GM19372 (cell line): ENCODE data around the gene PPP1R3F.
"Not testable (repeated sequence)": the region's sequence is repeated elsewhere in the genome, so short reads cannot be mapped to it uniquely, and the experiment has no call there.

ENCODE experiments used
- ATAC-seq: cut with Tn5 transposase; IDR thresholded peaks from one replicate; pipeline ENCODE4 v1.9.1; 2021; ENCODE audit warnings: mild to moderate bottlenecking, low read depth, moderate library complexity; ENCODE audit not compliant: unreplicated experiment

PPP1R3F gene

DNA sequence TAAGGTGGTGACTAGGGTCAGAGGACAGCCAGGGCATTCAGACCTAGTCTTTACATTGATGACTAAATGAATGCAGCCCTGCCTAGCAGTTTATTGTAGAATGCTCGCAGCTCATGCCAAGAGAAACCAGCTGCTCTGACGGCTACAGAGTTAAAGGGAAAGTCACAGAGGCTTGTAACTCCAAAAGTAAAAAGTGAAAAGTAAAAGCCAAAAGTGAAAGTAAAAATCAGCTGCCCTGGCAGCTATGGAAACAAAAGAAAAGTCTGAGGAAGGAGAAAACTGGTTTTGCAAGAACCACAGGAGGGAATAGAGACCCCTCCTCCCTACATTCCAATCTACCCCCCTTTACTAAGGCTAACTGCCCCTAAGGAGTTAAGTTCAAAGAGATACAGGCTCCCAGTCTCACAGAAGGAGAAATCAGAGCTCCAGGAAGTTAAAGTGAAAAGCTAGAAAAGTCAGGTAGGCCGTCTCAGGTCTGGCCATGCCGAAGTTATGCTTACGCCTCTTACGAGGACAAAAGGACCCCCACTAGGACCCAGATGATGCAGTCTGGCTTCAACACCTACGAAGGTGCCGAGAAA is 39.9 kb downstream of the PPP1R3F start:
- no peak for ATAC-seq

DNA sequence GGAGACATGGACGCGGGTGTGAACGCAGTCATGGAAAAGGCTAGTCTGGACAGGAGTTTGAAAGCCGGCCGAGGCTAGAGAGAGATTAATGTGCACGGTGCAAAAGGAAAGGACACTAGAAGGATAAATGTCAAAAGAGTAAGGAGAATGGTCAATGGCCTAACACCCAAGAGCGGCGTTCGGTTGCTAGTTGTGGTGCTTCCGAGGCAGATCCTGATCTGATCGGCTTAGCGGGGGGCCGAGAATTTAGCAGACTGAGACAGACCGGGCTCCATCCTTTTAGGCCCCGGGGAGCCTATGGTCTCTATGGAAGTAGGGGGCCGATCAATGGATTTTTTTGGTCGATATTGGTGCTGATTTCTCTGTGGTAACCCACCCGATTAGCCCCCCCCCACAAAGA is 40.8 kb downstream of the PPP1R3F start:
- no peak for ATAC-seq

GRCh38 chrX:49312176-49312575 is 42.6 kb downstream of the PPP1R3F start:
- ATAC-seq: no peak

- no peak for ATAC-seq
These were observed 46.5 kb downstream of the PPP1R3F start for GRCh38 chrX:49316085-49316484.

DNA sequence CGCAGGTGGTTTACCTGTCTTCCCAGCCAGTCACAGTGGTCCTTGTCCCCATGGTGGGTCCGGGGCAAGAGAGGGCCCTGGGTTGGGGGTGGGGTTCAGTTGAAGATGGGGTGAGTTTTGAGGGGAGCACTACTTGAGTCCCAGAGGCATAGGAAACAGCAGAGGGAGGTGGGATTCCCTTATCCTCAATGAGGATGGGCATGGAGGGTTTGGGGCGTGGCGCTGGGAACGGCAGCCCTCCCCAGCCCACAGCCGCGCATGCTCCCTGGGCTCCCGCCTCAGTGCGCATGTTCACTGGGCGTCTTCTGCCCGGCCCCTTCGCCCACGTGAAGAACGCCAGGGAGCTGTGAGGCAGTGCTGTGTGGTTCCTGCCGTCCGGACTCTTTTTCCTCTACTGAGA is 52.1 kb downstream of the PPP1R3F start, which contains the start of gene GAGE12J:
TSS of gene GAGE12J (plus strand) at position 301 of the 400 bp plus-strand sequence. CDS start 1,157 bp downstream, outside the sequence.
- ATAC-seq: not testable (repeated sequence)

DNA sequence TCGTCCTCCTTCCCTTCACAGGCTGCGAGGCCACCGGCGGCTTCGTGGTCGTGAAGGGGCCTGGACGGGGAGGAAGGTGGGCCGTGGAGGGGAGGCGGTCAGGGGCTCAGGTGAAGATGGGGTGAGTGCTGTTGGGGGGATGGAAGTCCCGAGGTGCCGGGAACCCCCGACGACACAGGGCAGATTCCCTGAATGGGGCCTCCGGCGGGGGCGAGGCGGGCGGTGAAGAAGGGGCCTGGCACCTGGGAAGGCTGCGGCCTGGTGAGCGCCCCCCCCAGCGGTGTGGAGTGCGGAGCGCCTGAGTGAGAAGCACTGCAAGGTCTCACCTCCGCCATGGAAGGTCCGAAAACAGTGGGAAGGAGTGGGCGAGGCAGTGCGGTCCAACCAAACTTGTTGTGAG is 52.7 kb downstream of the PPP1R3F start:
- not testable (repeated sequence) for ATAC-seq

DNA sequence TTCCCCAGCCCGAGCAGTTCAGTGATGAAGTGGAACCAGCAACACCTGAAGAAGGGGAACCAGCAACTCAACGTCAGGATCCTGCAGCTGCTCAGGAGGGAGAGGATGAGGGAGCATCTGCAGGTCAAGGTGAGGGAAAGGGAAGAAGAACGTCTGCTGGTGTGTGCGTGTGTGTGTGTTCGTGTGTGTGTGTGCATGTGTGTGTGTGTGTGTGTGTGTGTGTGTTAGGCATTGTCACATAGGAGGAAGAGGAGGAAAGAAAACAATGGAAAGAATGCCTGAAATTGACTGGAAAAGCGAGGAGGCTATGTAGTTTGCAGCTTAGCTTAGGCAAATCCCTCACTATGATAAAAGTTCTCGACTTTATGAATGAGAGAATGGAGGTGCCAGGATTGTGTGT is 54.1 kb downstream of the PPP1R3F start:
- not testable (repeated sequence) for ATAC-seq

DNA sequence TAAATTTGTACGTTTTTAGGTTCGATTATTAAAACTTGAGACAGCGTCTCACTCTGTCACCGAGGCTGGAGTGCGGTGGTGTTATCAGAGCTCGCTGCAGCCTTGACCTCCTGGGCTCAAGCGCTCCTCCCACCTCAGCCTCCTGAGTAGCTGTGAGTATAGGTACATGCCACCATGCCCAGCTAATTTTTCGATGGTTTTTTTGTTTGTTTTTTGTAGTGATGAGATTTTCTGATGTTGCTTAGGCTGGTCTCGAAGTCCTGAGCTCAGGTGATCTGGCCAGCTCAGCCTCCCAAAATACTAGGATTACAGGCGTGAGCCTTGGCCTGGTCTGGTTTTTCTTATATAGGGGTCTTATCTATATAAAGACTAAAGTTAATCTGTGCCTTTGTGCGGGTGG is 60.8 kb downstream of the PPP1R3F start:
- ATAC-seq: not testable (repeated sequence)

DNA sequence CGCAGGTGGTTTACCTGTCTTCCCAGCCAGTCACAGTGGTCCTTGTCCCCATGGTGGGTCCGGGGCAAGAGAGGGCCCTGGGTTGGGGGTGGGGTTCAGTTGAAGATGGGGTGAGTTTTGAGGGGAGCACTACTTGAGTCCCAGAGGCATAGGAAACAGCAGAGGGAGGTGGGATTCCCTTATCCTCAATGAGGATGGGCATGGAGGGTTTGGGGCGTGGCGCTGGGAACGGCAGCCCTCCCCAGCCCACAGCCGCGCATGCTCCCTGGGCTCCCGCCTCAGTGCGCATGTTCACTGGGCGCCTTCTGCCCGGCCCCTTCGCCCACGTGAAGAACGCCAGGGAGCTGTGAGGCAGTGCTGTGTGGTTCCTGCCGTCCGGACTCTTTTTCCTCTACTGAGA is 61.7 kb downstream of the PPP1R3F start, which contains the start of gene GAGE13:
TSS of gene GAGE13 (plus strand) at position 301 of the 400 bp plus-strand sequence. CDS start 1,156 bp downstream, outside the sequence.
- ATAC-seq: not testable (repeated sequence)

GRCh38 chrX:49331841-49332240 is 62.2 kb downstream of the PPP1R3F start:
- ATAC-seq: not testable (repeated sequence)
